HG02840 (cell line): ENCODE measurements around the gene CABLES1.
"Not testable (repeated sequence)": the region's sequence is repeated elsewhere in the genome, so short reads cannot be mapped to it uniquely, and the experiment has no call there.

Experiments
- ATAC-seq: cut with Tn5 transposase; IDR thresholded peaks from one replicate; pipeline ENCODE4 v1.9.1; 2021; ENCODE audit warnings: mild to moderate bottlenecking, moderate library complexity, moderate number of reproducible peaks; ENCODE audit not compliant: unreplicated experiment, low FRiP score

Gene CABLES1

GRCh38 chr18:23138471-23138870 lies 3.2 kb downstream of the CABLES1 start:
- ATAC-seq, result no peak

- ATAC-seq, result no peak
These were observed 6.1 kb downstream of the CABLES1 start for GRCh38 chr18:23141104-23141999.

- ATAC-seq, result no peak
These were observed 7.1 kb downstream of the CABLES1 start for GRCh38 chr18:23142251-23142929.

DNA sequence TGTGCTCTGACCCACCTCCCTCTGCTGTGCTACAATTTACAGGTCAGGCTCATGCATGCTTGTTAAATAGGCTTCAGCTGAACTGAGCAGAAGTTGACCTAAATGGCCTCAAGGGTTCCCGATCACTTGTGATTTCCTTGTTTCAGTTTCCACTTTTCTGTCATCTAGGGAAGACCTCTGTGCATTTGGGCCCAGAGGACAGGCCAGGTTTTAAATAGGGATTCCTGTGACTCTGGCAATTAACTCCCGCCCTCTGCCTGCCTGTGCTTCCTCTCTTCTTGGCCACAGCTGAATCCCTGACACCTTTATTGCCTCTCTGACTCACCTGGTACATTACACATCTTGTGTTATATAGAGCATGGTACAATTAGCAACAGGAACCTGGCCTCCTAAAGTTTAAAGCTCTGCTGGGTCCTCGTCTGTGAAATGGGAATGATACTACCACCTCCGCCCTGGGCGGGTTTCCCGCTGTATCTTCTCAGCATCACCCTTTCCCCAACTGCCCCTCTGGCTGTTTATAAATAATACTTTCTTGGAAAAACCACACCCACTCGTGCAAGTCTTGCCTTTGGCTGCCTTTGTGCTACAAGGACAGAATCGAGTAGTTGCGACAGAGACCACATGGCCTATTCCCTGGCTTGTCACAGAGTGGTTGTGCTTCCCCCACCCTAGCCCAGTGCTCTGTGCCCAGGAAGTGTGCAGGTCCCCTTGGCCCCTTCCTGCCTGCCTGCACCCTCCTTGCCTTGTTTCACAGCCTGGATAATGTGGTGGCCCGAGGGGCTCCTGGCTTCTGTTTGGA lies 7.9 kb downstream of the CABLES1 start:
- no peak for ATAC-seq

GRCh38 chr18:23143815-23144261 lies 8.6 kb downstream of the CABLES1 start:
- no peak for ATAC-seq

- ATAC-seq, result no peak
These were observed 9.4 kb downstream of the CABLES1 start for GRCh38 chr18:23144640-23145039.

- no peak for ATAC-seq
These were observed 10.3 kb downstream of the CABLES1 start for GRCh38 chr18:23145621-23146020.

- ATAC-seq, result no peak
These were observed 11.7 kb downstream of the CABLES1 start for GRCh38 chr18:23146861-23147469.

GRCh38 chr18:23148382-23148781 lies 13.1 kb downstream of the CABLES1 start:
- ATAC-seq, result no peak

- no peak for ATAC-seq
These were observed 14.3 kb downstream of the CABLES1 start for GRCh38 chr18:23149570-23149969.

GRCh38 chr18:23151414-23152099 lies 16.3 kb downstream of the CABLES1 start:
- ATAC-seq, result no peak

GRCh38 chr18:23154030-23154429 lies 18.7 kb downstream of the CABLES1 start:
- no peak for ATAC-seq

DNA sequence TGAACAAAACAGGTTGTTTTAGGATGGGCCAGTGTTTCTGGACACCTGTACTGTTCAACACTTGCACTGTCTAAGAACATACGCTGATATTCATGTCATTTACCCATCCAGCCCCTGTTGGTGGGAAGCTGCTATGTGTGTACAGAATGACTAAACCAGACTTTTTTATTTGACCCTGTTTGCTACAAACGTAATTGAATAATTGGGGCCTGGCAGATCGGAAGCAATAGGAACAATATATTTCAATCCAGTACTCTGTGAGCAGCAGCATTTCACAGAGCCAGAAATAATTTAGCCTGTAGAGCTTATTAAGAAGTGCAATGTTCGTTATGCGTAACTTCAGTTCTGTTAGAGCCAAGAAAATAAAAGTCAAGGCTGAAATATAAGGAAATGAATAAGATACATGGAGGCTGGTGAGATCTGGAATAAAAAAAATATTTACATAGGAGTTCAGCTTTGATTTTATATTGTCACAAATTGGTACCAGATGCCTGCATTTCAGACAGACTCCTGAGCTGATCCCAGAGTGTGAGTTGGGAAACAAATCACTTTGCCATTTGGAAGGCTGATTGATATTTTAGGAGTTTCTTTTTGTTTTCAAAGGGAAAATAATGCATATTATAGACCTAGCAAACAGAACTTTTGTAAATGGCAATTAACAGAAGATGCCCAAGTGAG lies 19.7 kb downstream of the CABLES1 start:
- ATAC-seq, result no peak

DNA sequence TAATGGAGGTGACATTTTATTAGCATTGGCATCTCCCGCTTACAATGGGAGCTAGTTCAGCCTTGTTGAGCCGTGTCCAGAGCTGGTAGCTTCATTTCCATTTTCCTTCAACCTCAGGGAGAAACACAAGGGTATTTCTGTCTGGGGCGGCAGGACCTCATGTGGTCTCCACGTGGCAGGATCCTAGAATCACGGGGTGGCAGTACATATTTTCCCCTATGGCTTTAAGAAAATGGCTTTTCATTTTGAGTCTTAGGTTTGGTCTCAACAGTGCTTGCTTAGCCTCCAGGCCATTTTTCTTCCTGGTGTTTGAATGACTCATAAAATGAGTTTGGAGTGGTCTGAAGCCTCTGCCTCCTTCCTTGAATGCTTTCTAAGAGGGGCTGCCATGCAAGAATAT lies 20.3 kb downstream of the CABLES1 start:
- ATAC-seq, result no peak

GRCh38 chr18:23156134-23156533 lies 20.8 kb downstream of the CABLES1 start:
- ATAC-seq, result no peak

DNA sequence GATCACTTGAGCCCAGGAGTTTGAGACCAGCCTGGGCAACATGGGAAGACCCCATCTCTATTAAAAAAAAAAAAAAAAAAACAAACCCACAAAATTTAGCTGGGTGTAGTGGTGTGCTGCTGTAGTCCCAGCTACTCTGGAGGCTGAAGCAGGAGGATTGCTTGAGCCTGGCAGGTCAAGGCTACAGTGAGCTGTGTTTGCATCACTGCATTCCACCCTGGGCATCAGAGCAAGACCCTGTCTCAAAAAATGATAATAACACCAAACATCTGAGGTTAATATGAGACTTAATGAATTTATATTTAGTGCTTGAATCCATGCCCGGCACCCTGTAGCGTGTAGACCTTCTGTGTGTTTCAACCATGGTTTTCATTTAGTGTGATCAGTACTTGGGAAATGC lies 22.8 kb downstream of the CABLES1 start:
- ATAC-seq, result no peak

- not testable (repeated sequence) for ATAC-seq
These were observed 23.6 kb downstream of the CABLES1 start for GRCh38 chr18:23158884-23159283.

- ATAC-seq, result no peak
These were observed 24.1 kb downstream of the CABLES1 start for GRCh38 chr18:23159344-23159743.

DNA sequence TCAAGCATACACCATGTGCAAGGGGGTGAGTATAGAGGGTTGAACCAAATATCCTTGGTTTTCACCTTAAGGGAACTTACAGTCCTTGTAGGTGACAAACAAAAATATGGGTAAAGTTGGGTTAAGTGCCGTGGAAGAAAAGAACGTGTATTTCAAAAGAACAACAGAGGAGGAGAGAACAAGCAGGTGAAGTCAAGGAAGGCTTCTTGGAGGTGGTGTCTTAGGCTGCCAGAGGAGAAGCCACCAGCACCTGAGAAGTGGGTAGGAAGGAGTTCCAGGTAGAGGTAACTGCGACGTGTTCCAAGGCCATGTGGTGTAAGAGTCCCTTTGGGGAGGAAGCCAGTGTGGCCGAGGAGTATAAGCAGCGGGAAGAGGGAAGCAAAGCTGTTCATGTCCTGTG lies 27.2 kb downstream of the CABLES1 start:
- no peak for ATAC-seq
